Uterus (tissue), 2 donors: Measurements from ENCODE around the gene PRUNE1.

Source experiments
- POLR2A ChIP-seq, 2 donors: fragments of 450-650 bp; IDR thresholded peaks; one replicate each; pipeline ENCODE4 v1.6.1; 2016; ENCODE audit warnings: antibody characterized with exemption in 2 of 2, mild to moderate bottlenecking in 1 of 2, moderate library complexity in 1 of 2
- TF ChIP-seq, protein P1 (sequence below), 4 experiments: fragments of 200-600 bp in 2 of 4; fragments of 450-650 bp in 2 of 4; sonication (generic) in 2 of 4; IDR thresholded peaks; one replicate each; pipeline ENCODE4 v1.5.1; 2016 to 2019; ENCODE audit warnings: antibody characterized with exemption in 4 of 4, mild to moderate bottlenecking in 2 of 4, moderate library complexity in 1 of 4

DNA sequence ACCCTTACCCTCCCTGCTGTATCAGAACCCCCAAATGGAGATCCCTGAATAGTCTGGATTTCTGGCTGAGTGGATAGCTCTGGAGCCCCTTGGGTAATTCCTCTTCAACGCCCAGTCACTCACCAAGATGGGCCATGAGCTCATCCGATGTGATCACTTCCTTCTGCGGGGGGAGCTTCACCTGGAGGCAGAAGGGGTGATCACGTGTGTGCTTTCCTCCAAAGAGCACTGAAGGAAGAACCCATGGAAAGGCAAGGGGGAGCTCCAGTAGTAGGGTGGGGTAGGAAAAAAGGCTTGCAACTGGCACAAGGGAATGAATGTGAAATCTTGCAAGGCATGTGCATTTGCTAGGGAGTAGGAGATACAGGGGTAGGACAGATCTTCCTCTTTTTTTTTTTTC, 6.6 kb upstream of the PRUNE1 start:
- TF ChIP-seq, protein P1, sequence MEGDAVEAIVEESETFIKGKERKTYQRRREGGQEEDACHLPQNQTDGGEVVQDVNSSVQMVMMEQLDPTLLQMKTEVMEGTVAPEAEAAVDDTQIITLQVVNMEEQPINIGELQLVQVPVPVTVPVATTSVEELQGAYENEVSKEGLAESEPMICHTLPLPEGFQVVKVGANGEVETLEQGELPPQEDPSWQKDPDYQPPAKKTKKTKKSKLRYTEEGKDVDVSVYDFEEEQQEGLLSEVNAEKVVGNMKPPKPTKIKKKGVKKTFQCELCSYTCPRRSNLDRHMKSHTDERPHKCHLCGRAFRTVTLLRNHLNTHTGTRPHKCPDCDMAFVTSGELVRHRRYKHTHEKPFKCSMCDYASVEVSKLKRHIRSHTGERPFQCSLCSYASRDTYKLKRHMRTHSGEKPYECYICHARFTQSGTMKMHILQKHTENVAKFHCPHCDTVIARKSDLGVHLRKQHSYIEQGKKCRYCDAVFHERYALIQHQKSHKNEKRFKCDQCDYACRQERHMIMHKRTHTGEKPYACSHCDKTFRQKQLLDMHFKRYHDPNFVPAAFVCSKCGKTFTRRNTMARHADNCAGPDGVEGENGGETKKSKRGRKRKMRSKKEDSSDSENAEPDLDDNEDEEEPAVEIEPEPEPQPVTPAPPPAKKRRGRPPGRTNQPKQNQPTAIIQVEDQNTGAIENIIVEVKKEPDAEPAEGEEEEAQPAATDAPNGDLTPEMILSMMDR (IDR thresholded peaks at IDR 0.05), result no peak
- TF ChIP-seq POLR2A (IDR thresholded peaks at IDR 0.05), result no peak
